Right lobe of liver (tissue), 6 donors: ENCODE measurements around the gene CCIN. TPM values are rescaled to one million over a fixed set of nuclear protein-coding genes. Genes with fewer than 3 reads are reported as not detected.

Experiments used
- ATAC-seq, 4 donors: fragments of 200-7000 bp; cut with Tn5 transposase; one replicate each; pipeline ENCODE4 v1.9.1; 2020; ENCODE audit warnings: mild to moderate bottlenecking in 4 of 4, moderate library complexity in 4 of 4
- DNase-seq, 3 donors: peaks; one replicate each; pipeline ENCODE4 v3.0.0-alpha.2; 2020
- H3K27ac ChIP-seq, 3 donors: fragments of 200-600 bp; one replicate each; pipeline ENCODE4 v1.8.0; 2022
- H3K27me3 ChIP-seq, 2 donors: fragments of 200-600 bp; one replicate each; pipeline ENCODE4 v1.8.0; 2022
- H3K36me3 ChIP-seq, 4 donors: fragments of 200-600 bp; sonication (generic) in 1 of 4; one replicate each; pipeline versions ENCODE4 v1.5.1 to v1.8.0; 2017 to 2022; ENCODE audit warnings: control low read depth in 1 of 4
- H3K4me1 ChIP-seq, 4 donors: fragments of 200-600 bp; sonication (generic) in 1 of 4; one replicate each; pipeline versions ENCODE4 v1.5.1 to v1.8.0; 2017 to 2022; ENCODE audit warnings: control low read depth in 1 of 4
- H3K4me3 ChIP-seq, 3 donors: fragments of 200-600 bp; one replicate each; pipeline ENCODE4 v1.8.0; 2022
- H3K9me3 ChIP-seq, 4 donors: fragments of 200-600 bp; sonication (generic) in 1 of 4; one replicate each; pipeline versions ENCODE4 v1.5.1 to v1.8.0; 2017 to 2022; ENCODE audit warnings: control low read depth in 1 of 4
- CTCF ChIP-seq, 4 donors: fragments of 200-600 bp in 3 of 4; fragments of 450-650 bp in 1 of 4; IDR thresholded peaks; one replicate each; pipeline versions ENCODE4 v1.5.1 to v1.8.0; 2016 to 2022; ENCODE audit warnings: antibody characterized with exemption in 4 of 4, mild to moderate bottlenecking in 2 of 4
- POLR2A ChIP-seq: fragments of 450-650 bp; IDR thresholded peaks from one replicate; pipeline ENCODE4 v1.6.1; 2017; ENCODE audit warnings: antibody characterized with exemption, mild to moderate bottlenecking
- WGBS: methylation state at CpG from one replicate; pipeline ENCODE4 v1.1.6; 2018; ENCODE audit warnings: low coverage, low lambda C conversion rate; ENCODE audit not compliant: insufficient coverage; ENCODE audit errors: missing lambda C conversion rate; 5-methylcytosine and 5-hydroxymethylcytosine counted together
- intact Hi-C, 2 donors: fragments of 100-400 bp; cut with DNase I; formaldehyde crosslinking; loops; one replicate each; pipeline versions ENCODE4 v1.11.2 to v1.14.1; 2022
- total RNA-seq, 6 experiments: library from RNA; depleted of rRNA in 2 of 6; stranded (reverse); fragments of >200 nt in 2 of 6; fragmentation: NEBNext Ultra II Directional in 3 of 6; extraction: Animal tissue kit (Norgen Biotek cat#: 25700) in 3 of 6; gene quantifications; one replicate each; pipeline versions ENCODE4 v1.1.0 to v1.2.4, GENCODE V29; 2016 to 2023
- donor health status: DM: no; HTN: yes; CAD: no.
- donor health status: DM: no; HTN: no; CAD: no.
- donor health status: DM: no; HTN: no; CAD: no.
- donor health status: DM: no; HTN: yes; CAD: no.
- donor health status: DM: no; HTN: yes; CAD: no.

The CCIN gene
- total RNA-seq, 6 experiments from 2014 or later = not detected

- H3K27me3 ChIP-seq = no peaks in the 10 kb centered on the region
- peaks cover 0 to 22% (median 12%) of the 10 kb centered on the region in 4 donors for H3K4me1 ChIP-seq
- no peak for DNase-seq
- peak overlapping the region in 1 of 3 donors; percentile 1 for H3K4me3 ChIP-seq
- H3K27ac ChIP-seq = no peak overlapping the region
- ATAC-seq = no peak
- TF ChIP-seq CTCF (IDR thresholded peaks at IDR 0.05) (no peak), POLR2A (no peak)
- WGBS = 49% methylated on average over 3 of the region's 3 CpGs
- intact Hi-C loops = no loop called here
- no peaks in the 10 kb centered on the region for H3K9me3 ChIP-seq
- H3K36me3 ChIP-seq = peaks cover 0 to 7% (median 1%) of the 10 kb centered on the region in 4 donors
Measured at GRCh38 chr9:36193023-36193422, 23.8 kb downstream of the CCIN start.

- TF ChIP-seq CTCF (IDR thresholded peaks at IDR 0.05) = no peak
- no peak for ATAC-seq
- Histone ChIP-seq H3K4me1 (peaks cover 0 to 22% (median 12%) of the 10 kb centered on the region in 4 donors), H3K27me3 (no peaks in the 10 kb centered on the region), H3K9me3 (no peaks in the 10 kb centered on the region), H3K27ac (no peak overlapping the region), H3K36me3 (peaks cover 0 to 19% (median 6%) of the 10 kb centered on the region in 4 donors), H3K4me3 (no peak overlapping the region)
- intact Hi-C loops = no loop called here
- DNase-seq = no peak
- 49% methylated on average over 4 of the region's 4 CpGs for WGBS
Measured at GRCh38 chr9:36194326-36195000, 25.3 kb downstream of the CCIN start.

- Histone ChIP-seq H3K36me3 (peaks cover 5 to 95% (median 40%) of the 10 kb centered on the region in 4 donors), H3K4me3 (no peak overlapping the region), H3K4me1 (peaks cover 0 to 14% (median 7%) of the 10 kb centered on the region in 4 donors), H3K27ac (no peak overlapping the region), H3K27me3 (no peaks in the 10 kb centered on the region), H3K9me3 (no peaks in the 10 kb centered on the region)
- TF ChIP-seq POLR2A (no peak), CTCF (IDR thresholded peaks at IDR 0.05) (peak in 3 of 4 donors; percentile 23 to 43 (median 36))
- DNase-seq = peak in 2 of 3 donors; percentile 31 to 47
- intact Hi-C loops = loop anchor here in 1 of 2 donors (10.0 kb wide), 1 partner anchor 120 kb away; no protein-coding TSS in a partner anchor
- WGBS = 62% methylated on average over 8 of the region's 11 CpGs
- peak; percentile 77 to 88 (median 82) for ATAC-seq
Measured at GRCh38 chr9:36204906-36205547, 35.8 kb downstream of the CCIN start.

GRCh38 chr9:36207016-36207415 is 37.8 kb downstream of the CCIN start:
- TF ChIP-seq POLR2A (no peak), CTCF (IDR thresholded peaks at IDR 0.05) (no peak)
- Histone ChIP-seq H3K36me3 (peaks cover 7 to 91% (median 31%) of the 10 kb centered on the region in 4 donors), H3K9me3 (no peaks in the 10 kb centered on the region), H3K27me3 (no peaks in the 10 kb centered on the region), H3K4me1 (peaks cover 0 to 14% (median 7%) of the 10 kb centered on the region in 4 donors), H3K27ac (no peak overlapping the region), H3K4me3 (no peak overlapping the region)
- DNase-seq = no peak
- ATAC-seq = no peak
- 40% methylated on average over 1 of the region's 4 CpGs for WGBS
- intact Hi-C loops = loop anchor here in 1 of 2 donors (10.0 kb wide), 1 partner anchor 118 kb away; no protein-coding TSS in a partner anchor
